Pancreas (tissue), 10 donors: ENCODE results near the gene CARMIL3. TPM values are rescaled to one million over a fixed set of nuclear protein-coding genes. Genes with fewer than 3 reads are reported as not detected.
A peak's percentile ranks its signal among the peaks of the same experiment; 100 is the strongest.

Source experiments
- ATAC-seq, 4 donors: fragments of 200-7000 bp; cut with Tn5 transposase; one replicate each; pipeline versions ENCODE4 v1.8.0 to v1.9.1; 2020; ENCODE audit warnings: mild to moderate bottlenecking in 4 of 4, moderate library complexity in 4 of 4
- DNase-seq, 6 donors: peaks; one replicate each; pipeline ENCODE4 v3.0.0-alpha.2; 2020
- FAIRE-seq: peaks from 2 replicates; lab custom pipeline; 2012; peaks lifted over from hg19 to GRCh38; lab: Jason Lieb, UNC
- H3K27ac ChIP-seq, 4 donors: fragments of 200-600 bp; sonication (generic); 1 replicate in 3 of 4; 2 replicates in 1 of 4; pipeline versions ENCODE4 v1.5.0 to v1.8.0; 2020
- H3K27me3 ChIP-seq, 4 donors: fragments of 200-600 bp; one replicate each; pipeline ENCODE4 v1.8.0; 2021
- H3K36me3 ChIP-seq, 3 donors: fragments of 200-600 bp; sonication (generic) in 1 of 3; one replicate each; pipeline versions ENCODE4 v1.5.0 to v1.8.0; 2020 to 2021
- H3K4me1 ChIP-seq, 3 donors: fragments of 200-600 bp; one replicate each; pipeline ENCODE4 v1.8.0; 2021
- H3K4me3 ChIP-seq, 4 donors: fragments of 200-600 bp; sonication (generic) in 2 of 4; one replicate each; pipeline versions ENCODE4 v1.5.0 to v1.8.0; 2020 to 2021
- H3K9me3 ChIP-seq, 4 donors: fragments of 200-600 bp; one replicate each; pipeline ENCODE4 v1.8.0; 2021
- CTCF ChIP-seq, 4 donors: fragments of 200-600 bp; sonication (generic) in 3 of 4; IDR thresholded peaks; one replicate each; pipeline versions ENCODE4 v1.5.0 to v1.8.0; 2021; ENCODE audit warnings: antibody characterized with exemption in 4 of 4
- WGBS, 2 donors: extraction: QIAGEN DNeasy Blood & Tissue Kit; methylation state at CpG; one replicate each; pipeline ENCODE4 v1.1.7; 2013; 5-methylcytosine and 5-hydroxymethylcytosine counted together
- intact Hi-C, 3 donors: fragments of 100-400 bp; cut with DNase I; formaldehyde crosslinking; loops; one replicate each; pipeline versions ENCODE4 v1.11.1 to v1.14.2; 2022
- polyA plus RNA-seq, 2 donors: library from polyadenylated mRNA; stranded (reverse); fragments of 200-250 nt; gene quantifications; one replicate each; pipeline ENCODE4 v1.2.3, GENCODE V29; 2013
- total RNA-seq, 6 donors: library from RNA; stranded (reverse); fragmentation: NEBNext Ultra II Directional in 4 of 6; extraction: Animal tissue kit (Norgen Biotek cat#: 25700) in 4 of 6; gene quantifications; one replicate each; pipeline versions ENCODE4 v1.2.1 to v1.2.4, GENCODE V29; 2021 to 2023
- donor health status: healthy with polysubstance abuse.
- donor health status: DM: no; HTN: no; CAD: no; lungs with moderate emphysema.
- donor health status: DM: no; HTN: no; CAD: no.
- donor health status: control.
- donor health status: control.
- donor health status: Bipolar disorder and iron deficiency.
- donor health status: DM: yes; HTN: yes; CAD: no.
- donor health status: DM: no; HTN: no; CAD: no.
- donor health status: DM: no; HTN: no; CAD: no.
- donor health status: DM: yes; HTN: yes; CAD: no.

CARMIL3 gene
- total and polyA plus RNA-seq, 8 donors, result 0.31 to 4.0 (median 0.79) TPM

GRCh38 chr14:24117179-24117578 lies 65.4 kb downstream of the CARMIL3 start:
- Histone ChIP-seq H3K9me3 (no peaks in the 10 kb centered on the region), H3K27ac (no peak overlapping the region), H3K4me3 (peak overlapping the region in 2 of 4 donors; percentile 52 to 61), H3K27me3 (no peaks in the 10 kb centered on the region), H3K36me3 (peaks cover 4 to 48% (median 43%) of the 10 kb centered on the region in 3 donors), H3K4me1 (peaks cover 0 to 19% (median 0%) of the 10 kb centered on the region in 3 donors)
- intact Hi-C loops, result no loop called here
- peak in 5 of 6 donors; percentile 49 to 82 (median 64) for DNase-seq
- 41 to 42% methylated on average over 6 of the region's 6 CpGs for WGBS, 2 donors
- FAIRE-seq, result no peak
- no peak for ATAC-seq
- TF ChIP-seq CTCF (IDR thresholded peaks at IDR 0.05), result no peak

Other genes with a start within 250 kb of the CARMIL3 start
- 10 to 100 TPM; 10.8 to 24.8 (median 12.7) TPM for gene DHRS4, start 98.2 kb upstream of the CARMIL3 start, total RNA-seq
- gene DHRS4, start 98.2 kb upstream of the CARMIL3 start, polyA plus RNA-seq, result 10 to 100 TPM; 26.4 to 27.7 TPM
- gene DHRS4L2, start 63.1 kb upstream of the CARMIL3 start, total RNA-seq, result 10 to 100 TPM; 10.3 to 16.2 (median 11.5) TPM
- gene DHRS4L2, start 63.1 kb upstream of the CARMIL3 start, polyA plus RNA-seq, result 10 to 100 TPM; 20.2 to 35.0 TPM
- gene CPNE6, start 19.6 kb downstream of the CARMIL3 start, total RNA-seq, result not detected
- under 1 TPM in 1 of 2 donors, not detected in 1; 0.07 TPM for gene CPNE6, start 19.6 kb downstream of the CARMIL3 start, polyA plus RNA-seq
- gene PCK2, start 42.3 kb downstream of the CARMIL3 start, total RNA-seq, result 100 to 1,000 TPM in 1 of 6 donors, 10 to 100 TPM in 5; 18.6 to 146 (median 23.1) TPM
- 10 to 100 TPM; 12.8 to 20.3 TPM for gene PCK2, start 42.3 kb downstream of the CARMIL3 start, polyA plus RNA-seq
- gene DCAF11, start 62.8 kb downstream of the CARMIL3 start, total RNA-seq, result 10 to 100 TPM; 50.1 to 78.9 (median 60.3) TPM
- gene DCAF11, start 62.8 kb downstream of the CARMIL3 start, polyA plus RNA-seq, result 10 to 100 TPM; 34.2 to 41.6 TPM
- 1 to 10 TPM in 3 of 6 donors, under 1 TPM in 3; 0.37 to 2.4 (median 1.1) TPM for gene NRL, start 62.9 kb downstream of the CARMIL3 start, total RNA-seq
- gene NRL, start 62.9 kb downstream of the CARMIL3 start, polyA plus RNA-seq, result 1 to 10 TPM; 2.3 TPM
- gene FITM1, start 78.7 kb downstream of the CARMIL3 start, total RNA-seq, result 10 to 100 TPM in 1 of 6 donors, 1 to 10 TPM in 5; 2.7 to 12.0 (median 4.0) TPM
- 10 to 100 TPM in 1 of 2 donors, 1 to 10 TPM in 1; 3.4 to 11.1 TPM for gene FITM1, start 78.7 kb downstream of the CARMIL3 start, polyA plus RNA-seq
- gene PSME1, start 84.2 kb downstream of the CARMIL3 start, total RNA-seq, result 100 to 1,000 TPM in 2 of 6 donors, 10 to 100 TPM in 4; 46.4 to 107 (median 68.8) TPM
- 100 to 1,000 TPM in 1 of 2 donors, 10 to 100 TPM in 1; 88.9 to 132 TPM for gene PSME1, start 84.2 kb downstream of the CARMIL3 start, polyA plus RNA-seq
- gene EMC9, start 89.6 kb downstream of the CARMIL3 start, total RNA-seq, result 10 to 100 TPM in 5 of 6 donors, 1 to 10 TPM in 1; 8.1 to 18.8 (median 13.5) TPM
- gene EMC9, start 89.6 kb downstream of the CARMIL3 start, polyA plus RNA-seq, result 10 to 100 TPM; 52.4 to 72.6 TPM
- gene PSME2, start 94.6 kb downstream of the CARMIL3 start, total RNA-seq, result 10 to 100 TPM; 33.9 to 90.3 (median 59.2) TPM
- 100 to 1,000 TPM; 180 to 285 TPM for gene PSME2, start 94.6 kb downstream of the CARMIL3 start, polyA plus RNA-seq
- 10 to 100 TPM; 25.8 to 44.2 (median 37.1) TPM for gene RNF31, start 95.5 kb downstream of the CARMIL3 start, total RNA-seq
- gene RNF31, start 95.5 kb downstream of the CARMIL3 start, polyA plus RNA-seq, result 100 to 1,000 TPM; 124 to 169 TPM
- gene IRF9, start 109.3 kb downstream of the CARMIL3 start, total RNA-seq, result 10 to 100 TPM; 20.3 to 60.7 (median 27.9) TPM
- 10 to 100 TPM; 50.7 to 60.8 TPM for gene IRF9, start 109.3 kb downstream of the CARMIL3 start, polyA plus RNA-seq
- gene REC8, start 120.1 kb downstream of the CARMIL3 start, total RNA-seq, result 1 to 10 TPM; 3.5 to 9.9 (median 4.5) TPM
- gene REC8, start 120.1 kb downstream of the CARMIL3 start, polyA plus RNA-seq, result 10 to 100 TPM; 22.8 to 41.1 TPM
- gene IPO4, start 136.8 kb downstream of the CARMIL3 start, total RNA-seq, result 10 to 100 TPM; 24.6 to 62.0 (median 31.0) TPM
- 10 to 100 TPM; 21.3 to 29.4 TPM for gene IPO4, start 136.8 kb downstream of the CARMIL3 start, polyA plus RNA-seq
- 10 to 100 TPM; 29.2 to 46.8 (median 38.4) TPM for gene TM9SF1, start 143.4 kb downstream of the CARMIL3 start, total RNA-seq
- 10 to 100 TPM; 20.5 to 34.4 TPM for gene TM9SF1, start 143.4 kb downstream of the CARMIL3 start, polyA plus RNA-seq
- under 1 TPM in 5 of 6 donors, not detected in 1; 0.16 to 0.66 (median 0.40) TPM for gene TSSK4, start 153.7 kb downstream of the CARMIL3 start, total RNA-seq
- gene TSSK4, start 153.7 kb downstream of the CARMIL3 start, polyA plus RNA-seq, result under 1 TPM; 0.14 to 0.46 TPM
- gene CHMP4A, start 161.5 kb downstream of the CARMIL3 start, total RNA-seq, result 10 to 100 TPM; 16.3 to 31.2 (median 22.4) TPM
- gene CHMP4A, start 161.5 kb downstream of the CARMIL3 start, polyA plus RNA-seq, result 10 to 100 TPM; 35.4 to 79.9 TPM
- 10 to 100 TPM in 2 of 6 donors, 1 to 10 TPM in 4; 7.8 to 11.9 (median 9.3) TPM for gene MDP1, start 164.1 kb downstream of the CARMIL3 start, total RNA-seq
- 10 to 100 TPM; 20.4 to 31.7 TPM for gene MDP1, start 164.1 kb downstream of the CARMIL3 start, polyA plus RNA-seq
- gene NEDD8, start 180.4 kb downstream of the CARMIL3 start, total RNA-seq, result 10 to 100 TPM; 32.5 to 65.1 (median 46.9) TPM
- 100 to 1,000 TPM in 1 of 2 donors, 10 to 100 TPM in 1; 62.8 to 118 TPM for gene NEDD8, start 180.4 kb downstream of the CARMIL3 start, polyA plus RNA-seq
- 10 to 100 TPM; 24.3 to 37.0 (median 28.6) TPM for gene GMPR2, start 180.9 kb downstream of the CARMIL3 start, total RNA-seq
- 10 to 100 TPM; 23.6 to 48.1 TPM for gene GMPR2, start 180.9 kb downstream of the CARMIL3 start, polyA plus RNA-seq
- gene TINF2, start 190.6 kb downstream of the CARMIL3 start, total RNA-seq, result 10 to 100 TPM; 32.1 to 42.6 (median 34.4) TPM
- gene TINF2, start 190.6 kb downstream of the CARMIL3 start, polyA plus RNA-seq, result 10 to 100 TPM; 23.8 to 43.8 TPM
- 1 to 10 TPM; 1.2 to 3.8 (median 2.2) TPM for gene TGM1, start 211.2 kb downstream of the CARMIL3 start, total RNA-seq
- 1 to 10 TPM; 4.8 to 5.4 TPM for gene TGM1, start 211.2 kb downstream of the CARMIL3 start, polyA plus RNA-seq
- gene RABGGTA, start 219.6 kb downstream of the CARMIL3 start, total RNA-seq, result 10 to 100 TPM; 15.4 to 21.0 (median 18.2) TPM
- 10 to 100 TPM; 49.1 to 51.5 TPM for gene RABGGTA, start 219.6 kb downstream of the CARMIL3 start, polyA plus RNA-seq
- gene DHRS1, start 247.8 kb downstream of the CARMIL3 start, total RNA-seq, result 10 to 100 TPM in 3 of 6 donors, 1 to 10 TPM in 3; 6.1 to 15.3 (median 11.2) TPM
- gene DHRS1, start 247.8 kb downstream of the CARMIL3 start, polyA plus RNA-seq, result 10 to 100 TPM; 18.9 to 21.1 TPM
- 10 to 100 TPM in 4 of 6 donors, 1 to 10 TPM in 2; 8.8 to 13.9 (median 11.3) TPM for gene NOP9, start 247.8 kb downstream of the CARMIL3 start, total RNA-seq
- gene NOP9, start 247.8 kb downstream of the CARMIL3 start, polyA plus RNA-seq, result 1 to 10 TPM; 6.2 to 8.7 TPM